ENCODE results near the gene PI4K2A.

PI4K2A gene

GRCh38 chr10:97713826-97714400 lies 73.4 kb downstream of the PI4K2A start:
- TF ChIP-seq GATA1 (IDR thresholded peaks at IDR 0.05; ENCODE audit: low read depth, low read length) (no peak), POLR2A (IDR thresholded peaks at IDR 0.05; ENCODE audit: low read length) (peak; percentile 44)
- peak; percentile 85 for DNase-seq

GRCh38 chr10:97714401-97715258 lies 74.2 kb downstream of the PI4K2A start:
- DNase-seq: peak; percentile 50 to 53
- no peak for TF ChIP-seq GATA1 (IDR thresholded peaks at IDR 0.05; ENCODE audit: low read depth, low read length)
- no peak for TF ChIP-seq POLR2A (IDR thresholded peaks at IDR 0.05; ENCODE audit: low read length)

DNA sequence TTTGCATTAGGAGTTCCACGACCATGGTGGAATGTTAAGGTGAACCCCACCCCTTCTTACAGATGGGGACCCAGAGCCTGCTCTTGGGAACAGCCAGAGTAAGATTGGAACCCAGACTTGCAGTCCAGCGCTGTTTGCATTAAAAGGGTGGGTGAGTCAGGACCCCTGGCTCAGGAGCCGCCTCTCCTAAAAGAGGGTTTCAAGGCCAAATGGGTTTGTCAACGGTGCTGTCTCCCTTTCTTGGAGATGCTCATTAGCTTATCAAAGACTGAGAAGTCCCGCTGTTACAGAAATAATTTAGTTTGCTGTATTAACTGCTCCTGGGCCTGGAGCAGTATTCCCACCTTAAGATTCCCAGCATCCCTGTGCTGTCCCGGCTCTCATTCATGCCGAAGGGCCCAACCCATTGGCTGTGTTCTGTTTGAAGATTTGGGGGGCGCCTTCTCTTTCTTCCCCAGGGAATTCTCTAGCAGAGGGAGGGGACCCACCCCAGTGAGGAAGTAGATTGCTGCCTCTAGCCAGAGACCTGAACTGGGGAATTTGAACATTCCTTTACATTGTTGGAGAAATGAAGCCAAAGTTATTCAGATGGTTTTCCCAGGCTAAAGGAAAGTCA lies 74.9 kb downstream of the PI4K2A start:
- TF ChIP-seq POLR2A (IDR thresholded peaks at IDR 0.05; ENCODE audit: low read length) (no peak), GATA1 (IDR thresholded peaks at IDR 0.05; ENCODE audit: low read depth, low read length) (no peak)
- DNase-seq: no peak

- TF ChIP-seq GATA1 (IDR thresholded peaks at IDR 0.05; ENCODE audit: low read depth, low read length): no peak
- TF ChIP-seq POLR2A (IDR thresholded peaks at IDR 0.05; ENCODE audit: low read length): no peak
- no peak for DNase-seq
These were observed 77.2 kb downstream of the PI4K2A start for GRCh38 chr10:97717627-97718026.

GRCh38 chr10:97718178-97718577 lies 77.7 kb downstream of the PI4K2A start:
- no peak for TF ChIP-seq POLR2A (IDR thresholded peaks at IDR 0.05; ENCODE audit: low read length)
- TF ChIP-seq GATA1 (IDR thresholded peaks at IDR 0.05; ENCODE audit: low read depth, low read length): no peak
- peak in 1 of 2 experiments; percentile 23 for DNase-seq

- TF ChIP-seq GATA1 (IDR thresholded peaks at IDR 0.05; ENCODE audit: low read depth, low read length) (no peak), POLR2A (IDR thresholded peaks at IDR 0.05; ENCODE audit: low read length) (no peak)
- no peak for DNase-seq
These were observed 78.2 kb downstream of the PI4K2A start for GRCh38 chr10:97718659-97719142.

DNA sequence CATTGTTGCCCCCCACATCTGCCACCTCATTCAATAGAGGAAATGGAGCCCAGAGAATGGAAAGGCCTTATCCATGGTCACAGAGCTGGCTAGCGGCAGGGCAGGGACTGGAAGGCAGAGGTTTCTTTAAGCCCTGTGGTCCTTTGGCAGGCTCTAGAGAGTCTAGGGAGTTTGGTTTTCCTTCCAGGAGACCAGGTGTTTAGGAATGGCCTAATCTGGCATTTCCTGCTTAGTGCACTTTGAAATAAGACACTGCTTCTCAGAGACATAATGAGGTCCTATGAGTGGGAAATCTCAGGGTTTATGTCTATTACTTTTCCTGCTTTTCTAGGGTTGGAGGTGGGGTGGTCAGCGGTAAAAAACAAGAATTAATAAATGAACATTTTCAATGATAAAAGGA lies 79.1 kb downstream of the PI4K2A start:
- TF ChIP-seq POLR2A (IDR thresholded peaks at IDR 0.05; ENCODE audit: low read length) (no peak), GATA1 (IDR thresholded peaks at IDR 0.05; ENCODE audit: low read depth, low read length) (no peak)
- no peak for DNase-seq

GRCh38 chr10:97721871-97722780 lies 81.7 kb downstream of the PI4K2A start:
- no peak for TF ChIP-seq GATA1 (IDR thresholded peaks at IDR 0.05; ENCODE audit: low read depth, low read length)
- no peak for TF ChIP-seq POLR2A (IDR thresholded peaks at IDR 0.05; ENCODE audit: low read length)
- no peak for DNase-seq

- no peak for DNase-seq
These were observed 82.5 kb downstream of the PI4K2A start for GRCh38 chr10:97723001-97723400.

GRCh38 chr10:97724341-97724941 lies 84.0 kb downstream of the PI4K2A start:
- peak; percentile 26 to 60 for DNase-seq

More at GRCh38 chr10:97723001-97723400, 82.5 kb downstream of the PI4K2A start:
- TF ChIP-seq GATA1 (IDR thresholded peaks at IDR 0.05; ENCODE audit: low read depth, low read length): no peak
- TF ChIP-seq POLR2A (IDR thresholded peaks at IDR 0.05; ENCODE audit: low read length): no peak

More at GRCh38 chr10:97724341-97724941, 84.0 kb downstream of the PI4K2A start:
- TF ChIP-seq POLR2A (IDR thresholded peaks at IDR 0.05; ENCODE audit: low read length) (no peak), GATA1 (IDR thresholded peaks at IDR 0.05; ENCODE audit: low read depth, low read length) (no peak)
